HUES6 (cell line): ENCODE data around the gene LPAR5.
"Not testable (repeated sequence)": the region's sequence is repeated elsewhere in the genome, so short reads cannot be mapped to it uniquely, and the experiment has no call there.

Experiments
- H3K27ac ChIP-seq: 2 replicates; pipeline ENCODE4 v1.7.0; 2013; ENCODE audit warnings: low read depth, mild to moderate bottlenecking, low read length, inconsistent platforms
- H3K27me3 ChIP-seq: 2 replicates; pipeline ENCODE4 v1.6.1; 2013; ENCODE audit warnings: low read length; ENCODE audit not compliant: control insufficient read depth, insufficient read depth
- H3K36me3 ChIP-seq: 2 replicates; pipeline ENCODE4 v1.6.1; 2013; ENCODE audit warnings: low read length; ENCODE audit not compliant: control insufficient read depth, insufficient read depth
- H3K4me1 ChIP-seq: 2 replicates; pipeline ENCODE4 v1.6.1; 2013; ENCODE audit warnings: low read length; ENCODE audit not compliant: control insufficient read depth, insufficient read depth
- H3K4me3 ChIP-seq: 2 replicates; pipeline ENCODE4 v1.5.1; 2013; ENCODE audit warnings: low read depth, low read length
- H3K9ac ChIP-seq: one replicate; pipeline ENCODE4 v1.6.1; 2013; ENCODE audit warnings: mild to moderate bottlenecking, low read length
- H3K9me3 ChIP-seq: 2 replicates; pipeline ENCODE4 v1.6.1; 2013; ENCODE audit warnings: low read depth, low read length; ENCODE audit not compliant: control insufficient read depth, insufficient read depth

LPAR5 gene

GRCh38 chr12:6606331-6607131, 29.2 kb downstream of the LPAR5 start:
- H3K4me3 ChIP-seq, result peak overlapping the region; percentile 92
- peak overlapping the region; percentile 71; the same call in 1 of the 2 replicates for H3K27ac ChIP-seq
- H3K4me1 ChIP-seq, result peaks cover 47% of the 10 kb centered on the region
- H3K9ac ChIP-seq, result peak overlapping the region; percentile 90
- no peaks in the 10 kb centered on the region for H3K9me3 ChIP-seq
- H3K36me3 ChIP-seq, result peaks cover 39% of the 10 kb centered on the region
- no peaks in the 10 kb centered on the region for H3K27me3 ChIP-seq

GRCh38 chr12:6605421-6606330, 30.1 kb downstream of the LPAR5 start:
- Histone ChIP-seq H3K9me3 (no peaks in the 10 kb centered on the region), H3K27ac (peak overlapping the region; percentile 48; the same call in 1 of the 2 replicates), H3K9ac (peak overlapping the region; percentile 85), H3K36me3 (peaks cover 48% of the 10 kb centered on the region), H3K27me3 (no peaks in the 10 kb centered on the region), H3K4me1 (peaks cover 38% of the 10 kb centered on the region), H3K4me3 (peak overlapping the region; percentile 92)

GRCh38 chr12:6604259-6605029, 31.3 kb downstream of the LPAR5 start:
- H3K27ac ChIP-seq, result no peak overlapping the region
- peaks cover 38% of the 10 kb centered on the region for H3K4me1 ChIP-seq
- peaks cover 60% of the 10 kb centered on the region for H3K36me3 ChIP-seq
- H3K4me3 ChIP-seq, result peak overlapping the region; percentile 92
- H3K27me3 ChIP-seq, result no peaks in the 10 kb centered on the region
- H3K9me3 ChIP-seq, result no peaks in the 10 kb centered on the region
- H3K9ac ChIP-seq, result no peak overlapping the region

- Histone ChIP-seq H3K27me3 (no peaks in the 10 kb centered on the region), H3K27ac (no peak overlapping the region), H3K4me3 (no peak overlapping the region), H3K4me1 (peaks cover 33% of the 10 kb centered on the region), H3K9me3 (no peaks in the 10 kb centered on the region), H3K36me3 (peaks cover 72% of the 10 kb centered on the region), H3K9ac (no peak overlapping the region)
Measured at GRCh38 chr12:6603095-6603567, 32.6 kb downstream of the LPAR5 start.

GRCh38 chr12:6602526-6602925, 33.2 kb downstream of the LPAR5 start:
- H3K27me3 ChIP-seq, result no peaks in the 10 kb centered on the region
- no peak overlapping the region for H3K27ac ChIP-seq
- H3K9ac ChIP-seq, result no peak overlapping the region
- H3K4me3 ChIP-seq, result no peak overlapping the region
- no peaks in the 10 kb centered on the region for H3K9me3 ChIP-seq
- H3K36me3 ChIP-seq, result peaks cover 78% of the 10 kb centered on the region
- H3K4me1 ChIP-seq, result peaks cover 27% of the 10 kb centered on the region

- H3K27ac ChIP-seq, H3K9me3 ChIP-seq, H3K27me3 ChIP-seq, H3K9ac ChIP-seq, H3K4me3 ChIP-seq, H3K4me1 ChIP-seq: not testable (repeated sequence)
- H3K36me3 ChIP-seq, result peaks cover 95% of the 10 kb centered on the region
Measured at GRCh38 chr12:6595673-6596072, 40.1 kb downstream of the LPAR5 start.

GRCh38 chr12:6592087-6592486, 43.7 kb downstream of the LPAR5 start:
- H3K27ac ChIP-seq, result no peak overlapping the region

GRCh38 chr12:6586569-6586968, 49.2 kb downstream of the LPAR5 start:
- H3K4me3 ChIP-seq, H3K9ac ChIP-seq, H3K27ac ChIP-seq, H3K9me3 ChIP-seq, H3K27me3 ChIP-seq, H3K4me1 ChIP-seq: not testable (repeated sequence)
- H3K36me3 ChIP-seq, result peaks cover 94% of the 10 kb centered on the region

More at GRCh38 chr12:6592087-6592486, 43.7 kb downstream of the LPAR5 start:
- no peak overlapping the region for H3K4me3 ChIP-seq
- no peaks in the 10 kb centered on the region for H3K27me3 ChIP-seq
- H3K4me1 ChIP-seq, result no peaks in the 10 kb centered on the region
- H3K9ac ChIP-seq, result no peak overlapping the region
- no peaks in the 10 kb centered on the region for H3K9me3 ChIP-seq
- H3K36me3 ChIP-seq, result peaks cover 96% of the 10 kb centered on the region

- no peak overlapping the region for H3K27ac ChIP-seq
- H3K36me3 ChIP-seq, result peaks cover 90% of the 10 kb centered on the region
- H3K9ac ChIP-seq, result no peak overlapping the region
- H3K4me1 ChIP-seq, result no peaks in the 10 kb centered on the region
- H3K4me3 ChIP-seq, result no peak overlapping the region
- H3K27me3 ChIP-seq, result no peaks in the 10 kb centered on the region
- H3K9me3 ChIP-seq, result no peaks in the 10 kb centered on the region
Measured at GRCh38 chr12:6584293-6584692, 51.5 kb downstream of the LPAR5 start.

- no peak overlapping the region for H3K9ac ChIP-seq
- no peaks in the 10 kb centered on the region for H3K4me1 ChIP-seq
- H3K36me3 ChIP-seq, result peaks cover 89% of the 10 kb centered on the region
- no peaks in the 10 kb centered on the region for H3K27me3 ChIP-seq
- no peaks in the 10 kb centered on the region for H3K9me3 ChIP-seq
- no peak overlapping the region for H3K4me3 ChIP-seq
- H3K27ac ChIP-seq, result no peak overlapping the region
Measured at GRCh38 chr12:6582959-6583358, 52.8 kb downstream of the LPAR5 start.
